Prostate gland (tissue), 2 donors: Measurements from ENCODE around the gene RIPOR1. TPM values are rescaled to one million over a fixed set of nuclear protein-coding genes. Genes with fewer than 3 reads are reported as not detected.

ENCODE experiments used
- DNase-seq: peaks from one replicate; pipeline ENCODE4 v3.0.0-alpha.2; 2019; ENCODE audit warnings: low spot score
- H3K27ac ChIP-seq, 2 donors: fragments of 200-600 bp; sonication (generic); 2 replicates each; pipeline ENCODE4 v1.5.1; 2017 to 2019
- H3K27me3 ChIP-seq: fragments of 200-600 bp; sonication (generic); replicated peaks from 2 replicates; pipeline ENCODE4 v1.5.1; 2019; ENCODE audit not compliant: insufficient read depth
- H3K36me3 ChIP-seq, 2 donors: fragments of 200-600 bp; sonication (generic); 1 replicate in 1 of 2; 2 replicates in 1 of 2; pipeline versions ENCODE4 v1.5.1 to v1.8.1; 2017 to 2019
- H3K4me1 ChIP-seq: fragments of 200-600 bp; sonication (generic); replicated peaks from 2 replicates; pipeline ENCODE4 v1.5.1; 2019
- H3K4me3 ChIP-seq, 2 donors: fragments of 200-600 bp; sonication (generic); 2 replicates each; pipeline ENCODE4 v1.5.1; 2017 to 2019
- H3K9me3 ChIP-seq: fragments of 200-600 bp; sonication (generic); 2 replicates; pipeline ENCODE4 v1.5.1; 2017
- CTCF ChIP-seq, 4 experiments: fragments of 200-600 bp in 2 of 4; fragments of 450-650 bp in 2 of 4; sonication (generic) in 2 of 4; IDR thresholded peaks; 1 replicate in 3 of 4; 2 replicates in 1 of 4; pipeline ENCODE4 v1.5.1; 2016 to 2019; ENCODE audit warnings: antibody characterized with exemption in 4 of 4, mild to moderate bottlenecking in 2 of 4, moderate library complexity in 2 of 4
- POLR2A ChIP-seq: fragments of 450-650 bp; IDR thresholded peaks from one replicate; pipeline ENCODE4 v1.6.1; 2016; ENCODE audit warnings: antibody characterized with exemption, mild to moderate bottlenecking
- POLR2AphosphoS5 ChIP-seq: sonication (generic); formaldehyde crosslinking; IDR thresholded peaks from one replicate; pipeline ENCODE4 v1.6.1; 2017; ENCODE audit warnings: antibody characterized with exemption
- WGBS: methylation state at CpG from one replicate; pipeline ENCODE4 v1.1.5; 2018; 5-methylcytosine and 5-hydroxymethylcytosine counted together
- intact Hi-C: fragments of 100-400 bp; cut with DNase I; formaldehyde crosslinking; loops from one replicate; pipeline ENCODE4 v1.14.2; 2022
- total RNA-seq, 2 donors: library from RNA; depleted of rRNA; stranded (reverse); fragments of >200 nt; gene quantifications; one replicate each; pipeline ENCODE4 v1.1.0, GENCODE V29; 2016

Gene RIPOR1
- total RNA-seq, 2 donors from 2014 or later: 32.5 to 121 TPM

- no peak for DNase-seq
These were observed 10.6 kb downstream of the RIPOR1 start for GRCh38 chr16:67539271-67539670.

GRCh38 chr16:67539691-67540635 is 11.3 kb downstream of the RIPOR1 start:
- H3K27ac ChIP-seq: no peak overlapping the region
- no peaks in the 10 kb centered on the region for H3K9me3 ChIP-seq
- peaks cover 0 to 10% of the 10 kb centered on the region in 2 donors for H3K36me3 ChIP-seq
- TF ChIP-seq CTCF (IDR thresholded peaks at IDR 0.05): no peak
- TF ChIP-seq POLR2A: no peak
- TF ChIP-seq POLR2AphosphoS5: no peak
- no peak overlapping the region for H3K4me3 ChIP-seq
- no peak for DNase-seq
- no peaks in the 10 kb centered on the region for H3K4me1 ChIP-seq
- no peaks in the 10 kb centered on the region for H3K27me3 ChIP-seq
- intact Hi-C loops: loop anchor here (10.0 kb wide), 1 partner anchor 395 kb away; the partner anchor contains the start of genes CTRL and PSMB10
- 88% methylated on average over 27 of the region's 27 CpGs for WGBS

More at GRCh38 chr16:67539271-67539670, 10.6 kb downstream of the RIPOR1 start:
- Histone ChIP-seq H3K27me3 (no peaks in the 10 kb centered on the region), H3K9me3 (no peaks in the 10 kb centered on the region), H3K4me3 (no peak overlapping the region), H3K4me1 (no peaks in the 10 kb centered on the region), H3K36me3 (peaks cover 0 to 10% of the 10 kb centered on the region in 2 donors), H3K27ac (no peak overlapping the region)
- no peak for TF ChIP-seq CTCF (IDR thresholded peaks at IDR 0.05)
- no peak for TF ChIP-seq POLR2AphosphoS5
- TF ChIP-seq POLR2A: no peak
- intact Hi-C loops: loop anchor here (10.0 kb wide), 1 partner anchor 396 kb away; the partner anchor contains the start of genes CTRL and PSMB10
- WGBS: 63% methylated on average over 4 of the region's 4 CpGs

DNA sequence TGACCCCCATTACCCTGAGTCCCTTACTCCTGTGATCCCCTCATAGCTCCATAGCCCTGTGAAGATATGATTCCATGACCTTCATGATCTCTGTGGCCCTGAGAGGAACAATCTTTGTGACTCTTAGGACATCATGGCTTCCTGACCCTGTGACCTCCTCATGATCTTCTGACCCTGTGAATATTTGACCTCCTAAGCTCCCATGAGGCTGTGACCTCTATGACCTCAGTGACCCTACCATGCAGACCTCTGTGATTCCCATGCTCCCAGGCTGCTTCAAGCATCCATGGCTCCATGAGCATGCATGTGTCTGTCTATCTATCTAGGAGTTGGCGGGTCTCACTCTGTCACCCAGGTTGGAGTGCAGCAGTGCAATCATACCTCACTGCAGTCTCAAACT is 12.1 kb downstream of the RIPOR1 start:
- 100% methylated on average over 1 of the region's 1 CpG for WGBS
- H3K4me3 ChIP-seq: no peak overlapping the region
- intact Hi-C loops: no loop called here
- H3K36me3 ChIP-seq: peaks cover 0 to 15% of the 10 kb centered on the region in 2 donors
- TF ChIP-seq POLR2A (no peak), CTCF (IDR thresholded peaks at IDR 0.05) (no peak), POLR2AphosphoS5 (no peak)
- H3K4me1 ChIP-seq: no peaks in the 10 kb centered on the region
- H3K27ac ChIP-seq: no peak overlapping the region
- DNase-seq: no peak
- no peaks in the 10 kb centered on the region for H3K9me3 ChIP-seq
- no peaks in the 10 kb centered on the region for H3K27me3 ChIP-seq

- Histone ChIP-seq H3K4me1 (no peaks in the 10 kb centered on the region), H3K4me3 (no peak overlapping the region), H3K9me3 (no peaks in the 10 kb centered on the region), H3K36me3 (peaks cover 0 to 15% of the 10 kb centered on the region in 2 donors), H3K27ac (no peak overlapping the region), H3K27me3 (no peaks in the 10 kb centered on the region)
- 85% methylated on average over 14 of the region's 14 CpGs for WGBS
- TF ChIP-seq POLR2AphosphoS5 (no peak), POLR2A (no peak), CTCF (IDR thresholded peaks at IDR 0.05) (no peak)
- intact Hi-C loops: no loop called here
- no peak for DNase-seq
These were observed 13.0 kb downstream of the RIPOR1 start for GRCh38 chr16:67541391-67542263.
